ENCODE results near the gene PPP1R2C. TPM values are rescaled to one million over a fixed set of nuclear protein-coding genes. Genes with fewer than 3 reads are reported as not detected.

Gene PPP1R2C
- polyA plus RNA-seq, 2 donors, result not detected

- WGBS, 2 donors, result 78 to 89% methylated on average over 2 of the region's 2 CpGs
- peaks cover 0 to 2% of the 10 kb centered on the region in 2 donors for H3K27me3 ChIP-seq (ENCODE audit: control insufficient read depth in 1 of 2, insufficient read depth in 2 of 2, low read length in 2 of 2)
- H3K4me3 ChIP-seq (ENCODE audit: low read depth in 1 of 2, low read length in 2 of 2), result no peak overlapping the region
- no peaks in the 10 kb centered on the region for H3K36me3 ChIP-seq (ENCODE audit: control insufficient read depth in 2 of 2, insufficient read depth in 2 of 2, low read length in 1 of 2)
- H3K27ac ChIP-seq (ENCODE audit: low read depth in 2 of 2, low read length in 1 of 2), result no peak overlapping the region
- no peaks in the 10 kb centered on the region for H3K9me3 ChIP-seq (ENCODE audit: control insufficient read depth in 2 of 2, insufficient read depth in 1 of 2, low read depth in 1 of 2, low read length in 1 of 2)
- H3K4me1 ChIP-seq (ENCODE audit: control insufficient read depth in 2 of 2, insufficient read depth in 2 of 2, low read length in 1 of 2), result no peaks in the 10 kb centered on the region
Measured at GRCh38 chrX:42754115-42754514, 23.8 kb downstream of the PPP1R2C start.

- Histone ChIP-seq H3K4me1 (ENCODE audit: control insufficient read depth in 2 of 2, insufficient read depth in 2 of 2, low read length in 1 of 2) (no peaks in the 10 kb centered on the region), H3K27ac (ENCODE audit: low read depth in 2 of 2, low read length in 1 of 2) (no peak overlapping the region), H3K36me3 (ENCODE audit: control insufficient read depth in 2 of 2, insufficient read depth in 2 of 2, low read length in 1 of 2) (no peaks in the 10 kb centered on the region), H3K9me3 (ENCODE audit: control insufficient read depth in 2 of 2, insufficient read depth in 1 of 2, low read depth in 1 of 2, low read length in 1 of 2) (no peaks in the 10 kb centered on the region), H3K27me3 (ENCODE audit: control insufficient read depth in 1 of 2, insufficient read depth in 2 of 2, low read length in 2 of 2) (peaks cover 0 to 2% of the 10 kb centered on the region in 2 donors), H3K4me3 (ENCODE audit: low read depth in 1 of 2, low read length in 2 of 2) (no peak overlapping the region)
- 59 to 71% methylated on average over 4 of the region's 4 CpGs for WGBS, 2 donors
Measured at GRCh38 chrX:42752730-42753129, 25.2 kb downstream of the PPP1R2C start.

DNA sequence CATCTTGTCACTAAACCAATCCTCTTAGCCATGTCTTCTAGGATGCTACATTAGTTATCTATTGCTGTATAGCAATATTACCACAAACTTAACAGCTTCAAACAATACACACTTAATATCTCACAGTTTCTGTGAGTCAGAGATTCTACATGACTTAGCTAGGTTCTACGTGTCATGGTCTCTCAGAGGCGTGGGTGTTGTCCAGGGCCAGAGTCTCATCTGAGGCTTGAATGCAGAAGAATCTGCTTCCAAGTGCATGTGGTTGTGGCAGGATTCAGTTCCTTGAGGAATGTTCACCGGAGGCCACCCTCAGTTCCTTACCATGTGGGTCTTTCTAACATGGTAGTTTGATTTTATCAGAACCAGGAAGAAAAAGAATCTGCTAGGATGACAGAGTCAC is 26.4 kb downstream of the PPP1R2C start:
- no peaks in the 10 kb centered on the region for H3K27me3 ChIP-seq (ENCODE audit: control insufficient read depth in 1 of 2, insufficient read depth in 2 of 2, low read length in 2 of 2)
- H3K27ac ChIP-seq (ENCODE audit: low read depth in 2 of 2, low read length in 1 of 2), result no peak overlapping the region
- WGBS, 2 donors, result 85 to 90% methylated on average over 3 of the region's 3 CpGs
- H3K4me3 ChIP-seq (ENCODE audit: low read depth in 1 of 2, low read length in 2 of 2), result no peak overlapping the region
- H3K4me1 ChIP-seq (ENCODE audit: control insufficient read depth in 2 of 2, insufficient read depth in 2 of 2, low read length in 1 of 2), result no peaks in the 10 kb centered on the region
- no peaks in the 10 kb centered on the region for H3K9me3 ChIP-seq (ENCODE audit: control insufficient read depth in 2 of 2, insufficient read depth in 1 of 2, low read depth in 1 of 2, low read length in 1 of 2)
- no peaks in the 10 kb centered on the region for H3K36me3 ChIP-seq (ENCODE audit: control insufficient read depth in 2 of 2, insufficient read depth in 2 of 2, low read length in 1 of 2)

- H3K36me3 ChIP-seq (ENCODE audit: control insufficient read depth in 2 of 2, insufficient read depth in 2 of 2, low read length in 1 of 2), result no peaks in the 10 kb centered on the region
- H3K27ac ChIP-seq (ENCODE audit: low read depth in 2 of 2, low read length in 1 of 2), result no peak overlapping the region
- WGBS, 2 donors, result 61 to 65% methylated on average over 5 of the region's 5 CpGs
- H3K4me1 ChIP-seq (ENCODE audit: control insufficient read depth in 2 of 2, insufficient read depth in 2 of 2, low read length in 1 of 2), result no peaks in the 10 kb centered on the region
- H3K9me3 ChIP-seq (ENCODE audit: control insufficient read depth in 2 of 2, insufficient read depth in 1 of 2, low read depth in 1 of 2, low read length in 1 of 2), result no peaks in the 10 kb centered on the region
- peaks cover 0 to 2% of the 10 kb centered on the region in 2 donors for H3K27me3 ChIP-seq (ENCODE audit: control insufficient read depth in 1 of 2, insufficient read depth in 2 of 2, low read length in 2 of 2)
- no peak overlapping the region for H3K4me3 ChIP-seq (ENCODE audit: low read depth in 1 of 2, low read length in 2 of 2)
Measured at GRCh38 chrX:42748067-42748850, 29.7 kb downstream of the PPP1R2C start.

GRCh38 chrX:42746606-42747005 is 31.4 kb downstream of the PPP1R2C start:
- peaks cover 0 to 2% of the 10 kb centered on the region in 2 donors for H3K27me3 ChIP-seq (ENCODE audit: control insufficient read depth in 1 of 2, insufficient read depth in 2 of 2, low read length in 2 of 2)
- H3K9me3 ChIP-seq (ENCODE audit: control insufficient read depth in 2 of 2, insufficient read depth in 1 of 2, low read depth in 1 of 2, low read length in 1 of 2), result no peaks in the 10 kb centered on the region
- H3K27ac ChIP-seq (ENCODE audit: low read depth in 2 of 2, low read length in 1 of 2), result no peak overlapping the region
- 28 to 52% methylated on average over 2 of the region's 2 CpGs for WGBS, 2 donors
- H3K4me1 ChIP-seq (ENCODE audit: control insufficient read depth in 2 of 2, insufficient read depth in 2 of 2, low read length in 1 of 2), result no peaks in the 10 kb centered on the region
- H3K4me3 ChIP-seq (ENCODE audit: low read depth in 1 of 2, low read length in 2 of 2), result no peak overlapping the region
- H3K36me3 ChIP-seq (ENCODE audit: control insufficient read depth in 2 of 2, insufficient read depth in 2 of 2, low read length in 1 of 2), result no peaks in the 10 kb centered on the region

DNA sequence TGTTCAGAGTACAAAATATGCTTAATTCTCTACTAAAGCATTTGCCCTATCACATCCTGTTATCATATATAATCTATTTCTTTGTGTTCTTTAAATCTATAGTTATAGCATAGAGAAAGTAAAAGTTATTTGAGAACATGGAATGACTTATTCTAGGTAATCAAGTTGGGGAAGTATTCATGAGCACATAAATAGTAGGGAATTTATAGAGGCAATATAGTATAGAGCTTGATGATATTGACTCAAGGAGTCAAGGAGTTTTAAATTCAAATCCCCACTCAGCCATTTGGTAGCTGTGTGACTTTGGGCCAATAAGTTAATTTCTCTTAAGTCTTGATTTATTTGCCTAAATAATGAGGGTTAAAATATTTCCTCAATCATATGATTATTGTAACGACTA is 37.5 kb downstream of the PPP1R2C start:
- no peak overlapping the region for H3K4me3 ChIP-seq (ENCODE audit: low read depth in 1 of 2, low read length in 2 of 2)
- H3K27ac ChIP-seq (ENCODE audit: low read depth in 2 of 2, low read length in 1 of 2), result no peak overlapping the region
- H3K27me3 ChIP-seq (ENCODE audit: control insufficient read depth in 1 of 2, insufficient read depth in 2 of 2, low read length in 2 of 2), result peaks cover 0 to 2% of the 10 kb centered on the region in 2 donors
- no peaks in the 10 kb centered on the region for H3K36me3 ChIP-seq (ENCODE audit: control insufficient read depth in 2 of 2, insufficient read depth in 2 of 2, low read length in 1 of 2)
- H3K9me3 ChIP-seq (ENCODE audit: control insufficient read depth in 2 of 2, insufficient read depth in 1 of 2, low read depth in 1 of 2, low read length in 1 of 2), result no peaks in the 10 kb centered on the region
- H3K4me1 ChIP-seq (ENCODE audit: control insufficient read depth in 2 of 2, insufficient read depth in 2 of 2, low read length in 1 of 2), result no peaks in the 10 kb centered on the region
- 53 to 79% methylated on average over 1 of the region's 1 CpG for WGBS, 2 donors

DNA sequence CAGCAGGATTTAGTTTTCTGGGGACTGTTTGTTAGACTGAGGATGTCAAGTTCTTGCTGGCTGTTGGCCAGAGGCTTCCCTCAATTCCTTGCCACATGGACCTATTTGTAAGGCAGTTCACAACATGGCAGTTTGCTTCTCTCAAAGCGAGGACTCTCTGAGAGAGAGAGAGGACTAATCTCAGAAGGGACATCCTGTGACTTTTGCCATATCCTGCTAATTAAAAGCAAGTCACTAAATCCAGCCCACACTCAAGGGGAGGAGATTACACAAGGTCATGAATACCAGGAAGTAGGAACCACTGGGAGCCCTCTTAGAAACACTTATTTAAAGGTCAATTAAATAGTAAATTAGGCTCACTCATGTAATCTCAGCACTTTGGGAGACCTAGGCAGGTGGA is 38.2 kb downstream of the PPP1R2C start:
- Histone ChIP-seq H3K27ac (ENCODE audit: low read depth in 2 of 2, low read length in 1 of 2) (no peak overlapping the region), H3K27me3 (ENCODE audit: control insufficient read depth in 1 of 2, insufficient read depth in 2 of 2, low read length in 2 of 2) (peaks cover 0 to 2% of the 10 kb centered on the region in 2 donors), H3K36me3 (ENCODE audit: control insufficient read depth in 2 of 2, insufficient read depth in 2 of 2, low read length in 1 of 2) (no peaks in the 10 kb centered on the region), H3K9me3 (ENCODE audit: control insufficient read depth in 2 of 2, insufficient read depth in 1 of 2, low read depth in 1 of 2, low read length in 1 of 2) (no peaks in the 10 kb centered on the region), H3K4me3 (ENCODE audit: low read depth in 1 of 2, low read length in 2 of 2) (no peak overlapping the region), H3K4me1 (ENCODE audit: control insufficient read depth in 2 of 2, insufficient read depth in 2 of 2, low read length in 1 of 2) (no peaks in the 10 kb centered on the region)
- WGBS, 2 donors, result 67 to 76% methylated on average over 1 of the region's 1 CpG

GRCh38 chrX:42739258-42739657 is 38.7 kb downstream of the PPP1R2C start:
- no peaks in the 10 kb centered on the region for H3K36me3 ChIP-seq (ENCODE audit: control insufficient read depth in 2 of 2, insufficient read depth in 2 of 2, low read length in 1 of 2)
- H3K9me3 ChIP-seq (ENCODE audit: control insufficient read depth in 2 of 2, insufficient read depth in 1 of 2, low read depth in 1 of 2, low read length in 1 of 2), result no peaks in the 10 kb centered on the region
- H3K4me1 ChIP-seq (ENCODE audit: control insufficient read depth in 2 of 2, insufficient read depth in 2 of 2, low read length in 1 of 2), result no peaks in the 10 kb centered on the region
- H3K27me3 ChIP-seq (ENCODE audit: control insufficient read depth in 1 of 2, insufficient read depth in 2 of 2, low read length in 2 of 2), result peaks cover 0 to 2% of the 10 kb centered on the region in 2 donors
- 51 to 56% methylated on average over 4 of the region's 4 CpGs for WGBS, 2 donors
- no peak overlapping the region for H3K27ac ChIP-seq (ENCODE audit: low read depth in 2 of 2, low read length in 1 of 2)
- H3K4me3 ChIP-seq (ENCODE audit: low read depth in 1 of 2, low read length in 2 of 2), result no peak overlapping the region

GRCh38 chrX:42738552-42738951 is 39.4 kb downstream of the PPP1R2C start:
- H3K4me3 ChIP-seq (ENCODE audit: low read depth in 1 of 2, low read length in 2 of 2), result no peak overlapping the region
- H3K4me1 ChIP-seq (ENCODE audit: control insufficient read depth in 2 of 2, insufficient read depth in 2 of 2, low read length in 1 of 2), result no peaks in the 10 kb centered on the region
- H3K9me3 ChIP-seq (ENCODE audit: control insufficient read depth in 2 of 2, insufficient read depth in 1 of 2, low read depth in 1 of 2, low read length in 1 of 2), result no peaks in the 10 kb centered on the region
- H3K36me3 ChIP-seq (ENCODE audit: control insufficient read depth in 2 of 2, insufficient read depth in 2 of 2, low read length in 1 of 2), result no peaks in the 10 kb centered on the region
- H3K27me3 ChIP-seq (ENCODE audit: control insufficient read depth in 1 of 2, insufficient read depth in 2 of 2, low read length in 2 of 2), result no peaks in the 10 kb centered on the region
- 85 to 95% methylated on average over 2 of the region's 2 CpGs for WGBS, 2 donors
- no peak overlapping the region for H3K27ac ChIP-seq (ENCODE audit: low read depth in 2 of 2, low read length in 1 of 2)

DNA sequence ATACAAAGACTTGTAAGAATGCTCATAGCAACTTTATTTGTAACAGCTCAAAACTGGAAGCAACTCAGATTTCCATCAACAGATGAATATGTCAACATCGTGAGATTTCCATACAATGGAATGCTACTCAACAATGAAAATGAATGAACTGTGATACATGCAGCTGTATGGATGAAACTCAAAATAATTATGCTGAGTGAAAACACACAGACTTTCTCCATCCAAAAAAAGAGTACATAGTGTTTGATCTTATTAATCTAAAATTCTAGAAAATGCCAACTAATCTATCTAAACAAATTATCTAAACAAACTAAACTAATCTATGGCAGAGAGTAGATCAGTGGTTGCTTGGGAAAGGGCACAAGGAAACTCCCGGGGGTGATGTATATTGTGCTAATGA is 42.7 kb downstream of the PPP1R2C start:
- Histone ChIP-seq H3K4me1 (ENCODE audit: control insufficient read depth in 2 of 2, insufficient read depth in 2 of 2, low read length in 1 of 2) (no peaks in the 10 kb centered on the region), H3K27me3 (ENCODE audit: control insufficient read depth in 1 of 2, insufficient read depth in 2 of 2, low read length in 2 of 2) (no peaks in the 10 kb centered on the region), H3K9me3 (ENCODE audit: control insufficient read depth in 2 of 2, insufficient read depth in 1 of 2, low read depth in 1 of 2, low read length in 1 of 2) (no peaks in the 10 kb centered on the region), H3K36me3 (ENCODE audit: control insufficient read depth in 2 of 2, insufficient read depth in 2 of 2, low read length in 1 of 2) (no peaks in the 10 kb centered on the region), H3K27ac (ENCODE audit: low read depth in 2 of 2, low read length in 1 of 2) (no peak overlapping the region), H3K4me3 (ENCODE audit: low read depth in 1 of 2, low read length in 2 of 2) (no peak overlapping the region)
- 73 to 75% methylated on average over 2 of the region's 2 CpGs for WGBS, 2 donors
